ENCODE results near the gene DOHH.

The DOHH gene

DNA sequence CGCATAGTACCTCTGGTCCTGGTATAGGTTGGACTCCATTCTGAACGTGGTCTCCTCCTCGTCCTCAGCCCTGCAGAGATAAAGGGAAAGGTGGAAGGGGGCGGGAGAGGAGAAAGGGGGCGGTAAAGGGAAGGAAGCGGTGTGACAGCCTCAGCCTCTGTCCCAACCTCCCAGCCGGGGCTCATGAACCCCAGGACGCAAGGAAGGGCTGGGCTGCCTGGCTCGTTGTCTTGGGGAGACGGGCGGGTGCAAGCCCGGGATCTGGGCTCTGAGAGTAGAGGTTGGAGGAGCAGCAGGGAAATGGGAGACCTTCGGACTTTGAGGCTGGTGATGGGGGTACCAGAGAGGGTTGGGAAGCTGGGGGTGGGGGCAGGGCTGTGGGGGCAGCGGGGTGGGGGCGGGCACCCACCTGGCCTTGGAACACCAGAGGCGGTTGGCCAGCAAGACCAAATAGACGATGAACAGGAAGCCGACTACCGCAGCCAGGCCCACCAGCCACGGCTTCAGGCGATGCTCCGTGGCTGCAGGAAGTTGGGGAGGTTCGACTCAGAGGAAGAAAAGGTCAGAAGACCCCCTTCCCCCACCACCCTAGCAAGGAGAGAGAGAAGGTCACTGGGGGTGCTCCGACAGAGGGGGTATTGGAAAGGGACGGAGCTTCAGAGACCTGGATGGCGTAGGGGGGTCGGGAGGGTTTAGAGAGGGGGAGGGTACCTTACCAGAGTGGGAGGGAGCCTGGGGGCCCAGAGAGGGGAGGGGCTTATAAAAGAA, 21.9 kb downstream of the DOHH start:
- Histone ChIP-seq H3K4me1 (ENCODE audit: control insufficient read depth, insufficient read depth, low read length) (no peaks in the 10 kb centered on the region), H3K27me3 (ENCODE audit: control insufficient read depth, insufficient read depth, low read length, poor library complexity, severe bottlenecking) (peaks cover 36% of the 10 kb centered on the region), H3K36me3 (ENCODE audit: control insufficient read depth, insufficient read depth, low read length) (no peaks in the 10 kb centered on the region), H3K9me3 (ENCODE audit: control insufficient read depth, low read length) (no peaks in the 10 kb centered on the region), H3K27ac (ENCODE audit: insufficient read depth, low read depth, low read length, poor library complexity, severe bottlenecking) (no peak overlapping the region), H3K4me3 (ENCODE audit: insufficient read depth, low read depth, low read length) (no peak overlapping the region)
- whole genome bisulfite sequencing, 2 experiments, result 56 to 59% methylated on average over 26 to 27 of the region's 27 CpGs

DNA sequence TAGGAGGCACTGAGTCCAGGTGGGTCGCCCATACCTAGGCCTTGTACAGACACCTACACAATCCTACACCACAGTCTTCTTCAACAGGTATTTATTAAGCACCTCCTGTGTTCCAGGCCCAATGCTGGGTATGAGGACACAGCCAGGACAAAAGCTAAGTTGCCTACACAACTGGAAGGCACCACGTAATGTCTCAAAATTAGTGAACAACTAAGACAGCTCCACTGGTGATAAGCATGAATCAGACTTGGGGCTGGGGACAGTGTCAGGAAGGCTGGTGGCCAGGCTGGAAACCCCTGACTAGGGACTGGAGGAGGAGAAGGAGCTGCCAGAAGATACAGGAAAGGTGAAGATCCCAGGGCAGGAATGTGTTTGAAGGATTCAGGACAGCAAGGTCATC, 22.5 kb downstream of the DOHH start:
- Histone ChIP-seq H3K27me3 (ENCODE audit: control insufficient read depth, insufficient read depth, low read length, poor library complexity, severe bottlenecking) (peaks cover 37% of the 10 kb centered on the region), H3K9me3 (ENCODE audit: control insufficient read depth, low read length) (no peaks in the 10 kb centered on the region), H3K36me3 (ENCODE audit: control insufficient read depth, insufficient read depth, low read length) (no peaks in the 10 kb centered on the region), H3K27ac (ENCODE audit: insufficient read depth, low read depth, low read length, poor library complexity, severe bottlenecking) (no peak overlapping the region), H3K4me1 (ENCODE audit: control insufficient read depth, insufficient read depth, low read length) (no peaks in the 10 kb centered on the region), H3K4me3 (ENCODE audit: insufficient read depth, low read depth, low read length) (no peak overlapping the region)
- 92 to 94% methylated on average over 2 of the region's 2 CpGs for WGBS, 2 experiments

DNA sequence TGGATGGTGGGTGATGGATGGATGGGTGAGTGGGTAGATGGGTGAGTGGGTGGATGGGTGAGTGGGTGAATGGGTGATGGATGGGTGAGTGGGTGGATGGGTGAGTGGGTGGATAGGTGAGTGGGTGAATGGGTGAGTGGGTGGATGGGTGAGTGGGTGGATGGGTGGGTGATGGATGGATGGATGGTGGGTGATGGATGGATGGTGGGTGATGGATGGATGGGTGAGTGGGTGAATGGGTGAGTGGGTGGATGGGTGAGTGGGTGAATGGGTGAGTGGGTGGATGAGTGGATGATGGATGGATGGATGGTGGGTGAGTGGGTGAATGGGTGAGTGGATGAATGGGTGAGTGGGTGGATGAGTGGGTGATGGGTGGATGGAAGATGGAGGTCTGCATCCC, 23.0 kb downstream of the DOHH start:
- Histone ChIP-seq H3K4me3 (ENCODE audit: insufficient read depth, low read depth, low read length) (no peak overlapping the region), H3K4me1 (ENCODE audit: control insufficient read depth, insufficient read depth, low read length) (no peaks in the 10 kb centered on the region), H3K9me3 (ENCODE audit: control insufficient read depth, low read length) (no peaks in the 10 kb centered on the region), H3K36me3 (ENCODE audit: control insufficient read depth, insufficient read depth, low read length) (no peaks in the 10 kb centered on the region), H3K27me3 (ENCODE audit: control insufficient read depth, insufficient read depth, low read length, poor library complexity, severe bottlenecking) (peaks cover 37% of the 10 kb centered on the region), H3K27ac (ENCODE audit: insufficient read depth, low read depth, low read length, poor library complexity, severe bottlenecking) (no peak overlapping the region)

DNA sequence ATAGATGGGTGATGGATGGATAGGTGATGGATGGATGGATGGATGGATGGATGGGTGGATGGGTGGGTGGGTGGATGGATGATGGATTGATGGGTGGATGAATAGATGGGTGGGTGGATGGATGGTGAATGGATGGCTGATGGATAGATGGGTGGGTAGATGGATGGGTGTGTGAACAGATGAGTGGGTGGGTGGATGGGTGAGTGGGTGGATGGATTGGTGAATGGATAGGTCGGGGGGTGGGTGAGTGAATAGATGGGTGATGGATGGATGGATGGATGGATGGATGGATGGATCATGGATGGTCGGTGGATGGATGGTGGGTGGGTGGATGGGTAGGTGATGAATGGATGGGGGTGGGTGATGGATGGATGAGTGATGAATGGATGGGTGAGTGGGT, 23.6 kb downstream of the DOHH start:
- no peaks in the 10 kb centered on the region for H3K9me3 ChIP-seq (ENCODE audit: control insufficient read depth, low read length)
- no peak overlapping the region for H3K27ac ChIP-seq (ENCODE audit: insufficient read depth, low read depth, low read length, poor library complexity, severe bottlenecking)
- no peaks in the 10 kb centered on the region for H3K36me3 ChIP-seq (ENCODE audit: control insufficient read depth, insufficient read depth, low read length)
- H3K4me3 ChIP-seq (ENCODE audit: insufficient read depth, low read depth, low read length), result no peak overlapping the region
- 81 to 84% methylated on average over 2 of the region's 2 CpGs for WGBS, 2 experiments
- H3K4me1 ChIP-seq (ENCODE audit: control insufficient read depth, insufficient read depth, low read length), result no peaks in the 10 kb centered on the region
- H3K27me3 ChIP-seq (ENCODE audit: control insufficient read depth, insufficient read depth, low read length, poor library complexity, severe bottlenecking), result peaks cover 37% of the 10 kb centered on the region

- Histone ChIP-seq H3K9me3 (ENCODE audit: control insufficient read depth, low read length) (no peaks in the 10 kb centered on the region), H3K27me3 (ENCODE audit: control insufficient read depth, insufficient read depth, low read length, poor library complexity, severe bottlenecking) (peaks cover 48% of the 10 kb centered on the region), H3K4me1 (ENCODE audit: control insufficient read depth, insufficient read depth, low read length) (no peaks in the 10 kb centered on the region), H3K4me3 (ENCODE audit: insufficient read depth, low read depth, low read length) (no peak overlapping the region), H3K27ac (ENCODE audit: insufficient read depth, low read depth, low read length, poor library complexity, severe bottlenecking) (no peak overlapping the region), H3K36me3 (ENCODE audit: control insufficient read depth, insufficient read depth, low read length) (no peaks in the 10 kb centered on the region)
- 79 to 80% methylated on average over 4 of the region's 4 CpGs for WGBS, 2 experiments
Measured at GRCh38 chr19:3475449-3475848, 25.0 kb downstream of the DOHH start.

- Histone ChIP-seq H3K27me3 (ENCODE audit: control insufficient read depth, insufficient read depth, low read length, poor library complexity, severe bottlenecking) (peaks cover 57% of the 10 kb centered on the region), H3K4me1 (ENCODE audit: control insufficient read depth, insufficient read depth, low read length) (no peaks in the 10 kb centered on the region), H3K9me3 (ENCODE audit: control insufficient read depth, low read length) (no peaks in the 10 kb centered on the region), H3K36me3 (ENCODE audit: control insufficient read depth, insufficient read depth, low read length) (no peaks in the 10 kb centered on the region), H3K4me3 (ENCODE audit: insufficient read depth, low read depth, low read length) (no peak overlapping the region), H3K27ac (ENCODE audit: insufficient read depth, low read depth, low read length, poor library complexity, severe bottlenecking) (no peak overlapping the region)
- 78 to 82% methylated on average over 2 of the region's 2 CpGs for WGBS, 2 experiments
Measured at GRCh38 chr19:3474614-3475013, 25.9 kb downstream of the DOHH start.

DNA sequence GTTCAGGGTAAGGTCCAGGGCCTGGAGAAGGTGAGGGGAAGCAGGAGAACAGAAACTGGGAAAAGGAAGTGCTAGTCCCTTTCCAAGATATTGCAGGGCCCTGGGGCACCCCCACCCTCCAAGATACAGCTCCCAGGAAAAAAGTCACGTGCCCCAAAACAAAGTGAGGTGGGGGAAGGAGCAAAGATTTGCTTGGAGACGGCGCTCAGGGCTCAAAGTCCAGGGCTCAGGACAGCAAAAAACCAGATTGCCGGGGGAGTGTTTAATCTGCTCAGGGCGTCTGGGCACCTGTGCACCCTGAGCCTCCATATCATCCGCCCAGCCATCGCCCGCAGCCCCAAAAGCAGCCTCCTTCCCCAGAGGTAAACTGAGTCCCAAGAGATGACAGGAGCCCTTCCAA, 26.5 kb downstream of the DOHH start:
- Histone ChIP-seq H3K27ac (ENCODE audit: insufficient read depth, low read depth, low read length, poor library complexity, severe bottlenecking) (no peak overlapping the region), H3K27me3 (ENCODE audit: control insufficient read depth, insufficient read depth, low read length, poor library complexity, severe bottlenecking) (peaks cover 57% of the 10 kb centered on the region), H3K4me1 (ENCODE audit: control insufficient read depth, insufficient read depth, low read length) (no peaks in the 10 kb centered on the region), H3K9me3 (ENCODE audit: control insufficient read depth, low read length) (no peaks in the 10 kb centered on the region), H3K36me3 (ENCODE audit: control insufficient read depth, insufficient read depth, low read length) (no peaks in the 10 kb centered on the region), H3K4me3 (ENCODE audit: insufficient read depth, low read depth, low read length) (no peak overlapping the region)
- 82 to 84% methylated on average over 8 of the region's 8 CpGs for WGBS, 2 experiments

DNA sequence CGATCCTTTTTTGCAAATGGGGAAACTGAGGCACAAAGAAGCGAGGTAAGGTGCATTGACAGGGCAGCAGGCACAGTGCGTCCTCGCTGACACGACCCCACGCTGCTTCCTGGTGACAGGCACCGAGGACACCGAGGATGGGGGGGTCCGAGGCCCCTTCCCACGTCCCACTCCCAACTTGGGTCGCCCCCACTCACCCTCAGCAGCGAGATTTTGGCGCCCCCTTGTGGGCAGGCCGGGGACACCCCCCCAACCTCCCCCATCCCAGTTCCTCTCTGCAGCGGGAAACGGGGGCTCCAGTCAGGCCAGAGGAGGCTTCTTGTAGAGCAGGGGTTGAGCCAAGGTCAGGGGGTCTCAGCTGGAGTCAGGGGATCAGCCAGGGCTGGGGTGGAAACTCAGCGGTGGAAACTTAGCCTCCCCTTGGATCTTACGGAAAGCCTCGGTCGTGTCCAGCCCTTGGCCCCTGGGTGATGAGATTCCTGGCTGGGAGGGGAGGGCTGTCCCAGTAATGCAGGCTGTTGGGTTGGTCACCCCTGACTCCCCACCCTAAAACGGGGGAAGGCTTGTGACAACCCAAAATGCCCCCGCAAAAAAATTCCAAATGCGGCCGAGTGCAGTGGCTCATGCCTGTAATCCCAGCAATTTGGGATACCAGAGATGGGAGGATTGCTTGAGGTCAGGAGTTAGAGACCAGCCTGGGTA, 28.4 kb downstream of the DOHH start:
- no peak overlapping the region for H3K4me3 ChIP-seq (ENCODE audit: insufficient read depth, low read depth, low read length)
- H3K27ac ChIP-seq (ENCODE audit: insufficient read depth, low read depth, low read length, poor library complexity, severe bottlenecking), result no peak overlapping the region
- no peaks in the 10 kb centered on the region for H3K4me1 ChIP-seq (ENCODE audit: control insufficient read depth, insufficient read depth, low read length)
- H3K9me3 ChIP-seq (ENCODE audit: control insufficient read depth, low read length), result no peaks in the 10 kb centered on the region
- H3K36me3 ChIP-seq (ENCODE audit: control insufficient read depth, insufficient read depth, low read length), result no peaks in the 10 kb centered on the region
- H3K27me3 ChIP-seq (ENCODE audit: control insufficient read depth, insufficient read depth, low read length, poor library complexity, severe bottlenecking), result peaks cover 46% of the 10 kb centered on the region
- 44% methylated on average over 21 to 24 of the region's 24 CpGs for WGBS, 2 experiments

DNA sequence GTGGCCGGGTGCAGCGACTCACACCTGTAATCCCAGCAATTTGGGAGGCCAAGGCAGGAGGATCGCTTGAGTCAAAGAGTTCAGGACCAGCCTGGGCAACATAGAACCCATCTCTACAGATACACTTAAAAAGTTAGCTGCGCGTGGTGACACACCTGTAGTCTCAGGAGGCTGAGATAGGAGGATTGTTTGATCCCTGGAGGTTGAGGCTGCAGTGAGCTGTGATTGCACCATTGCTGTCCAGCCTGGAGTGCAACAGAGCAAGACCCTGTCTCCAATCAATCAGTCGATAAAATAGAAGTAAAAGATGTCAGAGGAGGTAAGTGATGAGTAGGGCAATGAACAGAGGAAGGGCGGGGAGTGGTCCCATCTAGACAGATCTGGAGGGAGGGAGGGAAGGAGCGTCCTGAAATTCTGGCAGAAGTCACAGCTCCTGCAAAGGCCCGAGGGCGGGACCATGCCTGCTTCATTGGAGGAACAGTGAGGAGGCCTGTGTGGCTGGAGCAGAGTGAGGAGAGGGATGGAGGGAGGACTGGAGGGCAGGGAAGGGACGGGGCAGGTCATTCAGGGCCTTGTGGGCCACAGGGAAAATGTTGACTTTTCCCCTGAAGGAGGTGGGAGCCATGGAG, 29.9 kb downstream of the DOHH start:
- Histone ChIP-seq H3K4me1 (ENCODE audit: control insufficient read depth, insufficient read depth, low read length) (no peaks in the 10 kb centered on the region), H3K36me3 (ENCODE audit: control insufficient read depth, insufficient read depth, low read length) (no peaks in the 10 kb centered on the region), H3K27ac (ENCODE audit: insufficient read depth, low read depth, low read length, poor library complexity, severe bottlenecking) (no peak overlapping the region), H3K9me3 (ENCODE audit: control insufficient read depth, low read length) (peaks cover 2% of the 10 kb centered on the region), H3K27me3 (ENCODE audit: control insufficient read depth, insufficient read depth, low read length, poor library complexity, severe bottlenecking) (peaks cover 50% of the 10 kb centered on the region), H3K4me3 (ENCODE audit: insufficient read depth, low read depth, low read length) (no peak overlapping the region)
- WGBS, 2 experiments, result 77% methylated on average over 11 of the region's 11 CpGs

Data from ectodermal cell (in vitro differentiated cells).